GM23248 (cell line): ENCODE measurements around the gene RARA. TPM values are rescaled to one million over a fixed set of nuclear protein-coding genes. Genes with fewer than 3 reads are reported as not detected.

ENCODE experiments used
- DNase-seq: peaks from one replicate; pipeline ENCODE4 v3.0.0-alpha.2; 2015
- H2AFZ ChIP-seq: fragments of 200-600 bp; sonication (generic); 2 replicates; pipeline ENCODE4 v1.6.1; 2016; ENCODE audit warnings: antibody characterized with exemption
- H3F3A ChIP-seq: fragments of 200-600 bp; sonication (generic); 2 replicates; pipeline ENCODE4 v1.6.1; 2016; ENCODE audit warnings: mild to moderate bottlenecking, antibody characterized with exemption, mixed run types; ENCODE audit not compliant: insufficient read depth
- H3K27ac ChIP-seq: fragments of 200-600 bp; sonication (generic); 2 replicates; pipeline ENCODE4 v1.5.1; 2016; ENCODE audit warnings: mild to moderate bottlenecking
- H3K27me3 ChIP-seq: fragments of 200-600 bp; sonication (generic); replicated peaks from 2 replicates; pipeline ENCODE4 v1.6.1; 2016; ENCODE audit warnings: mild to moderate bottlenecking; ENCODE audit not compliant: insufficient read depth
- H3K36me3 ChIP-seq: fragments of 200-600 bp; sonication (generic); 2 replicates; pipeline ENCODE4 v1.6.1; 2016; ENCODE audit warnings: low read depth, mild to moderate bottlenecking
- H3K4me1 ChIP-seq: fragments of 200-600 bp; sonication (generic); 2 replicates; pipeline ENCODE4 v1.6.1; 2016; ENCODE audit warnings: mild to moderate bottlenecking; ENCODE audit not compliant: insufficient read depth
- H3K4me2 ChIP-seq: fragments of 200-600 bp; sonication (generic); one replicate; pipeline ENCODE4 v1.6.1; 2016; ENCODE audit warnings: mild to moderate bottlenecking; ENCODE audit not compliant: unreplicated experiment
- H3K4me3 ChIP-seq: fragments of 200-600 bp; sonication (generic); 2 replicates; pipeline ENCODE4 v1.5.1; 2016; ENCODE audit warnings: mild to moderate bottlenecking
- H3K79me2 ChIP-seq: fragments of 200-600 bp; sonication (generic); 2 replicates; pipeline ENCODE4 v1.6.1; 2016; ENCODE audit warnings: mild to moderate bottlenecking; ENCODE audit not compliant: insufficient read depth
- H3K9ac ChIP-seq: fragments of 200-600 bp; sonication (generic); 2 replicates; pipeline ENCODE4 v1.6.1; 2016; ENCODE audit warnings: mild to moderate bottlenecking
- H3K9me2 ChIP-seq: fragments of 200-600 bp; sonication (generic); 2 replicates; pipeline ENCODE4 v1.6.1; 2016; ENCODE audit warnings: mixed run types, mild to moderate bottlenecking, moderate library complexity; ENCODE audit not compliant: insufficient read depth
- H3K9me3 ChIP-seq: fragments of 200-600 bp; sonication (generic); one replicate; pipeline ENCODE4 v1.6.1; 2017; ENCODE audit warnings: low read depth
- H4K20me1 ChIP-seq: fragments of 200-600 bp; sonication (generic); 2 replicates; pipeline ENCODE4 v1.6.0; 2016; ENCODE audit not compliant: insufficient read depth
- EZH2 ChIP-seq: fragments of 200-600 bp; sonication (generic); IDR thresholded peaks from 2 replicates; pipeline ENCODE4 v1.6.1; 2018; ENCODE audit warnings: antibody characterized with exemption, mild to moderate bottlenecking; ENCODE audit not compliant: insufficient read depth, poor library complexity, severe bottlenecking
- EZH2phosphoT487 ChIP-seq: fragments of 200-600 bp; sonication (generic); IDR thresholded peaks from 2 replicates; pipeline ENCODE4 v1.6.1; 2018; ENCODE audit warnings: antibody characterized with exemption, moderate library complexity, mild to moderate bottlenecking, low read depth; ENCODE audit not compliant: insufficient read depth
- WGBS, 2 experiments: methylation state at CpG; one replicate each; pipeline ENCODE4 v1.1.6; 2015 to 2017; ENCODE audit warnings: low lambda C conversion rate in 2 of 2, low coverage in 1 of 2; ENCODE audit errors: missing lambda C conversion rate in 2 of 2; 5-methylcytosine and 5-hydroxymethylcytosine counted together
- in situ Hi-C: fragments of 300-500 bp; cut with MboI; formaldehyde crosslinking; loops from 2 replicates; pipeline ENCODE4 v1.15.0; 2020
- polyA plus RNA-seq: library from polyadenylated mRNA; unstranded; fragments of >200 nt; fragmentation: Nextera tagmentation; extraction: Ambion mirVana; gene quantifications from 2 replicates; pipeline ENCODE4 v1.2.1, GENCODE V29; 2016
- total RNA-seq: library from RNA; depleted of rRNA; stranded (reverse); fragments of >200 nt; shearing (Covaris generic); gene quantifications from 2 replicates; pipeline ENCODE4 v1.2.3, GENCODE V29; 2014

Gene RARA
- total and polyA plus RNA-seq, 2 experiments from 2014 or later: 23.7 to 38.9 TPM

- Histone ChIP-seq H3K9ac (no peak overlapping the region), H3K79me2 (peaks cover 82% of the 10 kb centered on the region), H3K9me2 (no peaks in the 10 kb centered on the region), H3K27me3 (no peaks in the 10 kb centered on the region), H3K9me3 (no peaks in the 10 kb centered on the region), H3K4me2 (no peak overlapping the region), H3F3A (peaks cover 20% of the 10 kb centered on the region), H3K36me3 (peaks cover 6% of the 10 kb centered on the region; the same call in 1 of the 2 replicates), H3K4me3 (no peak overlapping the region), H3K4me1 (peaks cover 50% of the 10 kb centered on the region), H4K20me1 (no peaks in the 10 kb centered on the region), H3K27ac (no peak overlapping the region), H2AFZ (no peak overlapping the region)
- WGBS, 2 experiments: 79 to 84% methylated on average over 5 of the region's 5 CpGs
- TF ChIP-seq EZH2 (no peak), EZH2phosphoT487 (no peak)
- no peak for DNase-seq
- in situ Hi-C loops: no loop called here
These were observed 39.1 kb downstream of the RARA start for GRCh38 chr17:40348136-40348504.

GRCh38 chr17:40348562-40349476 is 39.8 kb downstream of the RARA start:
- no peak overlapping the region for H3K4me3 ChIP-seq
- H3K9me3 ChIP-seq: no peaks in the 10 kb centered on the region
- peaks cover 75% of the 10 kb centered on the region for H3K79me2 ChIP-seq
- H3K36me3 ChIP-seq: peaks cover 8% of the 10 kb centered on the region; the same call in 1 of the 2 replicates
- in situ Hi-C loops: no loop called here
- no peak overlapping the region for H3K4me2 ChIP-seq
- DNase-seq: peak; percentile 31
- H3K27ac ChIP-seq: no peak overlapping the region
- no peaks in the 10 kb centered on the region for H3K9me2 ChIP-seq
- H2AFZ ChIP-seq: no peak overlapping the region
- WGBS, 2 experiments: 57 to 58% methylated on average over 17 of the region's 17 CpGs
- peaks cover 27% of the 10 kb centered on the region for H3F3A ChIP-seq
- H3K4me1 ChIP-seq: peaks cover 49% of the 10 kb centered on the region
- no peak for TF ChIP-seq EZH2
- TF ChIP-seq EZH2phosphoT487: no peak
- no peaks in the 10 kb centered on the region for H4K20me1 ChIP-seq
- H3K27me3 ChIP-seq: no peaks in the 10 kb centered on the region
- no peak overlapping the region for H3K9ac ChIP-seq

- in situ Hi-C loops: no loop called here
- H3K4me3 ChIP-seq: no peak overlapping the region
- H3K4me1 ChIP-seq: peaks cover 42% of the 10 kb centered on the region
These were observed 40.5 kb downstream of the RARA start for GRCh38 chr17:40349477-40349894.

GRCh38 chr17:40349895-40350688 is 41.1 kb downstream of the RARA start:
- H3K4me1 ChIP-seq: peaks cover 38% of the 10 kb centered on the region
- no peak for DNase-seq
- peaks cover 18% of the 10 kb centered on the region for H3F3A ChIP-seq
- no peak overlapping the region for H3K4me2 ChIP-seq
- no peaks in the 10 kb centered on the region for H3K9me2 ChIP-seq
- TF ChIP-seq EZH2: no peak
- no peak for TF ChIP-seq EZH2phosphoT487
- no peaks in the 10 kb centered on the region for H3K9me3 ChIP-seq
- no peaks in the 10 kb centered on the region for H3K27me3 ChIP-seq
- no peak overlapping the region for H3K27ac ChIP-seq
- no peak overlapping the region for H3K4me3 ChIP-seq
- peaks cover 8% of the 10 kb centered on the region; the same call in 1 of the 2 replicates for H3K36me3 ChIP-seq
- no peaks in the 10 kb centered on the region for H4K20me1 ChIP-seq
- H2AFZ ChIP-seq: no peak overlapping the region
- in situ Hi-C loops: loop anchor here (10.0 to 25.0 kb wide), 2 partner anchors 45 to 437 kb away; partner anchors contain the start of genes KRT27, KRT28 and RARA
- WGBS, 2 experiments: 57 to 60% methylated on average over 19 of the region's 19 CpGs
- 0 out of 2 replicates have a peak overlapping the region, but pooled peaks have one; percentile 21 for H3K9ac ChIP-seq
- peaks cover 62% of the 10 kb centered on the region for H3K79me2 ChIP-seq

More at GRCh38 chr17:40349477-40349894, 40.5 kb downstream of the RARA start:
- peaks cover 8% of the 10 kb centered on the region; the same call in 1 of the 2 replicates for H3K36me3 ChIP-seq
- no peaks in the 10 kb centered on the region for H4K20me1 ChIP-seq
- H3K4me2 ChIP-seq: no peak overlapping the region
- DNase-seq: peak; percentile 36
- TF ChIP-seq EZH2phosphoT487 (no peak), EZH2 (no peak)
- no peak overlapping the region for H3K9ac ChIP-seq
- H3K27ac ChIP-seq: no peak overlapping the region
- H3K9me2 ChIP-seq: no peaks in the 10 kb centered on the region
- WGBS, 2 experiments: 39 to 49% methylated on average over 9 to 10 of the region's 10 CpGs
- peaks cover 68% of the 10 kb centered on the region for H3K79me2 ChIP-seq
- no peak overlapping the region for H2AFZ ChIP-seq
- no peaks in the 10 kb centered on the region for H3K9me3 ChIP-seq
- H3F3A ChIP-seq: peaks cover 24% of the 10 kb centered on the region
- no peaks in the 10 kb centered on the region for H3K27me3 ChIP-seq
